ENCODE measurements around the gene SPINK9.
"Not testable (repeated sequence)": the region's sequence is repeated elsewhere in the genome, so short reads cannot be mapped to it uniquely, and the experiment has no call there.

The SPINK9 gene

GRCh38 chr5:148314731-148315130, 20.6 kb upstream of the SPINK9 start:
- Histone ChIP-seq H3K9me3 (ENCODE audit: control insufficient read depth, insufficient read depth, low read length) (no peaks in the 10 kb centered on the region), H3K36me3 (ENCODE audit: control insufficient read depth, low read length) (no peaks in the 10 kb centered on the region), H3K4me2 (ENCODE audit: low read length) (no peak overlapping the region), H3K27me3 (ENCODE audit: control insufficient read depth, low read length) (no peaks in the 10 kb centered on the region), H3K27ac (ENCODE audit: low read depth, low read length) (no peak overlapping the region), H3F3A (ENCODE audit: control insufficient read depth, insufficient read depth) (no peaks in the 10 kb centered on the region), H3K4me3 (ENCODE audit: low read length) (no peak overlapping the region), H4K20me1 (ENCODE audit: control insufficient read depth, insufficient read depth, low read depth, low read length) (no peaks in the 10 kb centered on the region), H3K4me1 (ENCODE audit: control insufficient read depth, low read length) (no peaks in the 10 kb centered on the region), H3K79me2 (ENCODE audit: control insufficient read depth, low read length) (no peaks in the 10 kb centered on the region), H3K9me2 (replicated peaks; ENCODE audit: control insufficient read depth, low read length) (no peaks in the 10 kb centered on the region)
- no peak for TF ChIP-seq EZH2phosphoT487 (IDR thresholded peaks at IDR 0.05; ENCODE audit: borderline replicate concordance, low read length)
- TF ChIP-seq, protein P1, sequence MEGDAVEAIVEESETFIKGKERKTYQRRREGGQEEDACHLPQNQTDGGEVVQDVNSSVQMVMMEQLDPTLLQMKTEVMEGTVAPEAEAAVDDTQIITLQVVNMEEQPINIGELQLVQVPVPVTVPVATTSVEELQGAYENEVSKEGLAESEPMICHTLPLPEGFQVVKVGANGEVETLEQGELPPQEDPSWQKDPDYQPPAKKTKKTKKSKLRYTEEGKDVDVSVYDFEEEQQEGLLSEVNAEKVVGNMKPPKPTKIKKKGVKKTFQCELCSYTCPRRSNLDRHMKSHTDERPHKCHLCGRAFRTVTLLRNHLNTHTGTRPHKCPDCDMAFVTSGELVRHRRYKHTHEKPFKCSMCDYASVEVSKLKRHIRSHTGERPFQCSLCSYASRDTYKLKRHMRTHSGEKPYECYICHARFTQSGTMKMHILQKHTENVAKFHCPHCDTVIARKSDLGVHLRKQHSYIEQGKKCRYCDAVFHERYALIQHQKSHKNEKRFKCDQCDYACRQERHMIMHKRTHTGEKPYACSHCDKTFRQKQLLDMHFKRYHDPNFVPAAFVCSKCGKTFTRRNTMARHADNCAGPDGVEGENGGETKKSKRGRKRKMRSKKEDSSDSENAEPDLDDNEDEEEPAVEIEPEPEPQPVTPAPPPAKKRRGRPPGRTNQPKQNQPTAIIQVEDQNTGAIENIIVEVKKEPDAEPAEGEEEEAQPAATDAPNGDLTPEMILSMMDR (IDR thresholded peaks at IDR 0.05; ENCODE audit: low read depth, low read length, poor library complexity, severe bottlenecking), result no peak

- not testable (repeated sequence) for H4K20me1 ChIP-seq (ENCODE audit: control insufficient read depth, insufficient read depth, low read depth, low read length); H3K36me3 ChIP-seq (ENCODE audit: control insufficient read depth, low read length); H3K4me3 ChIP-seq (ENCODE audit: low read length); H3K4me2 ChIP-seq (ENCODE audit: low read length); H3K79me2 ChIP-seq (ENCODE audit: control insufficient read depth, low read length); H3K27me3 ChIP-seq (ENCODE audit: control insufficient read depth, low read length); H3F3A ChIP-seq (ENCODE audit: control insufficient read depth, insufficient read depth); H3K27ac ChIP-seq (ENCODE audit: low read depth, low read length); H3K9me2 ChIP-seq (replicated peaks; ENCODE audit: control insufficient read depth, low read length); H3K9me3 ChIP-seq (ENCODE audit: control insufficient read depth, insufficient read depth, low read length); H3K4me1 ChIP-seq (ENCODE audit: control insufficient read depth, low read length)
Measured at GRCh38 chr5:148320011-148320963, 15.1 kb upstream of the SPINK9 start.

GRCh38 chr5:148333262-148333849, 2.0 kb upstream of the SPINK9 start:
- Histone ChIP-seq H3K9me3 (ENCODE audit: control insufficient read depth, insufficient read depth, low read length) (no peaks in the 10 kb centered on the region), H3K27me3 (ENCODE audit: control insufficient read depth, low read length) (no peaks in the 10 kb centered on the region), H3K9me2 (replicated peaks; ENCODE audit: control insufficient read depth, low read length) (no peaks in the 10 kb centered on the region), H3F3A (ENCODE audit: control insufficient read depth, insufficient read depth) (no peaks in the 10 kb centered on the region), H3K36me3 (ENCODE audit: control insufficient read depth, low read length) (no peaks in the 10 kb centered on the region), H3K4me1 (ENCODE audit: control insufficient read depth, low read length) (no peaks in the 10 kb centered on the region), H4K20me1 (ENCODE audit: control insufficient read depth, insufficient read depth, low read depth, low read length) (no peaks in the 10 kb centered on the region), H3K79me2 (ENCODE audit: control insufficient read depth, low read length) (no peaks in the 10 kb centered on the region), H3K27ac (ENCODE audit: low read depth, low read length) (no peak overlapping the region), H3K4me2 (ENCODE audit: low read length) (no peak overlapping the region), H3K4me3 (ENCODE audit: low read length) (no peak overlapping the region)
- TF ChIP-seq EZH2phosphoT487 (IDR thresholded peaks at IDR 0.05; ENCODE audit: borderline replicate concordance, low read length), result no peak
- TF ChIP-seq, protein P1 (IDR thresholded peaks at IDR 0.05; ENCODE audit: low read depth, low read length, poor library complexity, severe bottlenecking), result no peak
